SU-DHL-6 (cell line): ENCODE data around the gene LDAH.

Source experiments
- H2AFZ ChIP-seq: fragments of 200-600 bp; sonication (generic); 2 replicates; pipeline ENCODE4 v1.6.1; 2014; ENCODE audit warnings: low read depth, mild to moderate bottlenecking, moderate library complexity, mixed read lengths, antibody characterized with exemption, low read length; ENCODE audit not compliant: severe bottlenecking
- H3F3A ChIP-seq: fragments of 200-600 bp; shearing (Covaris generic); 2 replicates; pipeline ENCODE4 v1.6.0; 2016; ENCODE audit warnings: antibody characterized with exemption, mild to moderate bottlenecking; ENCODE audit not compliant: insufficient read depth
- H3K27ac ChIP-seq: fragments of 200-600 bp; sonication (generic); 2 replicates; pipeline ENCODE4 v1.5.1; 2016; ENCODE audit warnings: low read depth, mild to moderate bottlenecking, low read length, moderate library complexity, mixed read lengths
- H3K27me3 ChIP-seq: fragments of 200-600 bp; sonication (generic), shearing (Covaris generic); 2 replicates; pipeline ENCODE4 v1.6.0; 2014; ENCODE audit warnings: mild to moderate bottlenecking, low read length
- H3K36me3 ChIP-seq: fragments of 200-600 bp; sonication (generic); 2 replicates; pipeline ENCODE4 v1.6.1; 2014; ENCODE audit warnings: mild to moderate bottlenecking, low read length, mixed read lengths
- H3K4me2 ChIP-seq: fragments of 300-600, 200-600 bp; shearing (Covaris generic), sonication (generic); 2 replicates; pipeline ENCODE4 v1.6.0; 2014; ENCODE audit warnings: low read length, low read depth, mild to moderate bottlenecking; ENCODE audit not compliant: poor library complexity, severe bottlenecking
- H3K4me3 ChIP-seq: fragments of 200-600 bp; sonication (generic); 2 replicates; pipeline ENCODE4 v1.5.1; 2014; ENCODE audit warnings: antibody characterized with exemption, low read length, mild to moderate bottlenecking, mixed read lengths; ENCODE audit not compliant: insufficient read depth, poor library complexity, severe bottlenecking
- H3K79me2 ChIP-seq: fragments of 200-600 bp; sonication (generic); 2 replicates; pipeline ENCODE4 v1.6.1; 2014; ENCODE audit warnings: mild to moderate bottlenecking, low read length, moderate library complexity; ENCODE audit not compliant: insufficient read depth
- H3K9ac ChIP-seq: fragments of 200-600 bp; sonication (generic); 2 replicates; pipeline ENCODE4 v1.7.0; 2014; ENCODE audit warnings: mild to moderate bottlenecking, low read length
- H3K9me2 ChIP-seq: fragments of 200-600 bp; sonication (generic); replicated peaks from 2 replicates; pipeline ENCODE4 v1.6.1; 2014; ENCODE audit warnings: low read length; ENCODE audit not compliant: insufficient read depth
- H3K9me3 ChIP-seq: fragments of 200-600 bp; sonication (generic); 2 replicates; pipeline ENCODE4 v1.6.1; 2014; ENCODE audit warnings: low read length, mixed read lengths; ENCODE audit not compliant: insufficient read depth
- H4K20me1 ChIP-seq: fragments of 200-600 bp; sonication (generic); 2 replicates; pipeline ENCODE4 v1.6.1; 2014; ENCODE audit warnings: low read depth, mild to moderate bottlenecking, antibody characterized with exemption, low read length, moderate library complexity, mixed read lengths
- EZH2phosphoT487 ChIP-seq: fragments of 200-600 bp; sonication (generic), shearing (Covaris generic); conservative IDR thresholded peaks from 2 replicates; pipeline ENCODE4 v1.6.1; 2018; ENCODE audit warnings: mild to moderate bottlenecking, antibody characterized with exemption, low read length, moderate library complexity, mixed read lengths
- TF ChIP-seq, protein P1 (sequence below): fragments of 200-600 bp; sonication (generic); IDR thresholded peaks from one replicate; pipeline ENCODE4 v1.5.1; 2017; ENCODE audit warnings: antibody characterized with exemption, mild to moderate bottlenecking, low read length, moderate library complexity; ENCODE audit not compliant: insufficient read depth, poor library complexity, severe bottlenecking

LDAH gene

DNA sequence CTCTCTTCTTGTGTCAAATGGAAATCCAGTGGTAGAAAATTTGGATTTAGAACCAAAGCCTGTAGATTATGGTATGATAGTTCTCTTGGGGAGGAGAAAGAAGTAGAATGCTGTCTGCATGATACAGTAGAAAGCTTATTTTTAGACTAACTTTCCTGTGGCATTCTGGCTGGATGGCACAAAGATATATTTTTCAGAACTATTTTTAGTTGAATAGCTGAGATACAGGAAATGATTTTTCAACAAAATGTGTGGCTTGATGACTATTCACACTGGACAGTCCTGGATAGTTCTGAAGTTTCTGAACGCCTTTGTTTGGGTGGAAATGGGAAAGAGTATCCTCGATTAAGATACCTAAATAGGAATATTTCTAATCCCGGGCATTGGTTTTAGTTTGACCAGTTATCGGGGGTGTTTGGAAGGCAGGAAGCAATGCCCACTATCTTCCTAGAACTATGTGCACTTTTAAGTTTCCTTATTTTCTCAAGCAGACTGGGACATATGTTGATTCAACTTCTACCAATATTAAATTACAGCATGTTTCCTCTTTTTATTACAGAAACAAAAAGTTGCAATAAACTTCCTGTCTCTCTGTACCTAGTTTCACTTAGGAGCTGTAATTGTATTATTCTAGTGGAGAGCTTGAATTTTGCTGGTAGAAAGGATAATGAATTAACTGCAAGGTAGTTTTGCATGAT is 123.8 kb downstream of the LDAH start:
- no peaks in the 10 kb centered on the region for H4K20me1 ChIP-seq
- H2AFZ ChIP-seq: no peak overlapping the region
- H3K9ac ChIP-seq: no peak overlapping the region
- H3K27ac ChIP-seq: no peak overlapping the region
- H3K9me2 ChIP-seq: no peaks in the 10 kb centered on the region
- no peak overlapping the region for H3K4me3 ChIP-seq
- TF ChIP-seq, protein P1, sequence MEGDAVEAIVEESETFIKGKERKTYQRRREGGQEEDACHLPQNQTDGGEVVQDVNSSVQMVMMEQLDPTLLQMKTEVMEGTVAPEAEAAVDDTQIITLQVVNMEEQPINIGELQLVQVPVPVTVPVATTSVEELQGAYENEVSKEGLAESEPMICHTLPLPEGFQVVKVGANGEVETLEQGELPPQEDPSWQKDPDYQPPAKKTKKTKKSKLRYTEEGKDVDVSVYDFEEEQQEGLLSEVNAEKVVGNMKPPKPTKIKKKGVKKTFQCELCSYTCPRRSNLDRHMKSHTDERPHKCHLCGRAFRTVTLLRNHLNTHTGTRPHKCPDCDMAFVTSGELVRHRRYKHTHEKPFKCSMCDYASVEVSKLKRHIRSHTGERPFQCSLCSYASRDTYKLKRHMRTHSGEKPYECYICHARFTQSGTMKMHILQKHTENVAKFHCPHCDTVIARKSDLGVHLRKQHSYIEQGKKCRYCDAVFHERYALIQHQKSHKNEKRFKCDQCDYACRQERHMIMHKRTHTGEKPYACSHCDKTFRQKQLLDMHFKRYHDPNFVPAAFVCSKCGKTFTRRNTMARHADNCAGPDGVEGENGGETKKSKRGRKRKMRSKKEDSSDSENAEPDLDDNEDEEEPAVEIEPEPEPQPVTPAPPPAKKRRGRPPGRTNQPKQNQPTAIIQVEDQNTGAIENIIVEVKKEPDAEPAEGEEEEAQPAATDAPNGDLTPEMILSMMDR: no peak
- no peak for TF ChIP-seq EZH2phosphoT487
- no peaks in the 10 kb centered on the region for H3F3A ChIP-seq
- no peaks in the 10 kb centered on the region for H3K79me2 ChIP-seq
- no peaks in the 10 kb centered on the region for H3K27me3 ChIP-seq
- no peak overlapping the region for H3K4me2 ChIP-seq
- H3K9me3 ChIP-seq: no peaks in the 10 kb centered on the region
- peaks cover 4% of the 10 kb centered on the region; the same call in 1 of the 2 replicates for H3K36me3 ChIP-seq

DNA sequence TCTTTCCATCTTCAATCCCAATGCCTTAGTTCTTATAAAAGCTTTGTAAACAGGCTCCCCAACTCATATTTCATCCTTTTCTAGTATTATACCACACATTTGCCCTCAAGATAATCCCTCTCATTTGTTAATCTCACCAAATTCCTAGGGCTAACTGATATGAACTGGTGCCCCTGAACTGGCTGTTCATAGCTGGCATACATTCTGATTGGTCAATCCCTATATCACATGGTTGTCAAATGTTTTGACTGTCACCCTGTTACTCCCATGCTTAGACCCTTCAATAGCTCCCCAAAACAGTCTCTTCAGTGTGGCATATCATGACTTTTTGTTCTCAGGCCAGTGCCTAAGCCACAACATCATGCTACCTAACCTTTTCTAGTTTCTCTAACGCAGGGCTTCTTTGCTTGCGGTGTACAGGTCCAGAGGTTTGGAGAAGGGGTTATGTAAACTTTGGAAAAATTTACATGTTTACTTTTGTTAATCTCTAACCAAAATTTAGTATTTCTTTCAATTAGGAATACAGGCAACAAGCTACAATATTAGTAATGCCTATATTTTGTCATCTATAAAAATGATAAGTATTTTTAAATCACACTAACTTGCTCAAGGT is 125.5 kb downstream of the LDAH start:
- Histone ChIP-seq H3K79me2 (no peaks in the 10 kb centered on the region), H3K4me2 (no peak overlapping the region), H3K27me3 (no peaks in the 10 kb centered on the region), H3K4me3 (no peak overlapping the region), H4K20me1 (no peaks in the 10 kb centered on the region), H2AFZ (no peak overlapping the region), H3F3A (no peaks in the 10 kb centered on the region), H3K27ac (no peak overlapping the region), H3K9me2 (no peaks in the 10 kb centered on the region), H3K9ac (no peak overlapping the region), H3K36me3 (peaks cover 4% of the 10 kb centered on the region; the same call in 1 of the 2 replicates), H3K9me3 (no peaks in the 10 kb centered on the region)
- TF ChIP-seq, protein P1: no peak
- no peak for TF ChIP-seq EZH2phosphoT487

DNA sequence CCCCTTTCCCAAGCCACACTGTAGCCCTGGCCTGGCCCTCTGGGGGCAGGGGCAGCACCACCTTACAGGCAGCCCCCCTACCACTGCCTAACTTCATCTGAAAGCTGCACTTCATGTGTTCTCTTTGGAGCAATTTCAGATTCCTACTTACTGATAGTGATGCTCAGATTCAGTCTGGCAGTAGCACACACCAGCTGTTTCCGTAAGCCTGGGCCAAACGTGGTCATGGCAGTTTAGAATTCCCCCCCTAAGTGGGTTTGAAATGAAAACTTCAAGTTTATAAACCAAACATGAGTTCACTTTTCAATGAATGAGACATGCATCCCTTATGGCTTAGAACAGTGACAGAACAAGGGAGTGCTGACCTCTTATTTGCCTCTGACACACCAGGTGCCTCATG is 126.5 kb downstream of the LDAH start:
- H3K9ac ChIP-seq: no peak overlapping the region
- no peaks in the 10 kb centered on the region for H3F3A ChIP-seq
- H3K27me3 ChIP-seq: no peaks in the 10 kb centered on the region
- no peak overlapping the region for H3K27ac ChIP-seq
- peaks cover 4% of the 10 kb centered on the region; the same call in 1 of the 2 replicates for H3K36me3 ChIP-seq
- H3K4me3 ChIP-seq: no peak overlapping the region
- no peak for TF ChIP-seq EZH2phosphoT487
- TF ChIP-seq, protein P1: no peak
- no peaks in the 10 kb centered on the region for H3K9me3 ChIP-seq
- H2AFZ ChIP-seq: no peak overlapping the region
- no peaks in the 10 kb centered on the region; the same call in 1 of the 2 replicates for H3K79me2 ChIP-seq
- no peaks in the 10 kb centered on the region for H4K20me1 ChIP-seq
- H3K9me2 ChIP-seq: no peaks in the 10 kb centered on the region
- H3K4me2 ChIP-seq: no peak overlapping the region
